NCI-H1092 treated with DMSO at 0.1 percent for 48 hours (cell line): ENCODE data around the gene LRP1B.

ENCODE experiments used
- DNase-seq: peaks from one replicate; lab custom pipeline; 2025; lab: John Stamatoyannopoulos, UW

LRP1B gene

DNA sequence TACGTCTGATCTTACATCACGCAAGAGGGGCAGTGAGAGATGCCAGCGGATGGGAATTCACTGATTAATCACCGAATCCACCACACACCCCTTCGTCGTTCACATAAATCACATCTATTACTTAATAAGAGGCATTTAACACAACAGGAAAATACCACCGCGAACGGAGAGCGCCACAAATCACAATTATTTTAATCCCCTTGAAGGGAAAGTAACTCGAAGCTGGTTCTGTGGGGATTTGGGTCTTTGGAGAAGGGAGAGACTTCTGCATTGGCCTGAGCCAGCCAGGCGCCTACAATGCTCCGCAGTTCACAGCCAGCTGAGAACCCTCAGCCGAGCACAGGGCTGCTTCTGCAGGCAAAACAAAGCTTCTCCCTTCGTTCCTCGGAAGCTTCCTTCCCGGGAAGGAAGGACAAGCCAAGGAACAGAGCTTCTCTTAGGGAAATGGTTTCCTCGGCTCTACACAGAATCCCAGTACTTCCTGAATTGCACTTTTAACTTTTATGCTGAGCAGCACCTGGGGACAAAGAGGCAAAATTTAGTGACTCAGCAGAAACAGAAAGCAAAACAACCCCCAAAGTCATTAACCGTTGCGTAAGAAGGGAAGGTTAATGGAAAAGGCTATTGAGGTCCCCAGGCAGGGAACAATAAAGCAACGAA, at the start of gene LRP1B:
Gene LRP1B (minus strand): TSS at position 7 of the 660 bp plus-strand sequence. CDS start 287 bp downstream, outside the sequence.
- DNase-seq = peak; percentile 39

DNA sequence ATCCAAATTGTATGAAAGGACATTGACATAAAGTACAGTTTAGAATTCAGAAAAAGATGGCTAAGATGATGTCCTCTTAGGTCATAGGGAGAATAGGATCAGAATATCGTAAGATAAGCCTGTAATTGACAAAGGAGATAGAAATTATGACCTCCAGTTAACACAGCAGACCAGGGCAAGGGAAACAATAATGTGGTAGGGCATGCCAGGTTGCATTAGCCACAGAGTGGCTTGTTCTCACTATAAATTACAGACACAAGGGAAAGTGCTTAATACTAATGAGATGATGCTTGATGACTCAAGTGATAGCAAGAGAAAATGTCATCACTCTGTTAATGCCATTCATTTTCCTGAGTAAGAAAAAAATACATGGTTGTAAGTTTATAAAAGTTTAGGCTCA, 48.9 kb upstream of the LRP1B start:
- no peak for DNase-seq

DNA sequence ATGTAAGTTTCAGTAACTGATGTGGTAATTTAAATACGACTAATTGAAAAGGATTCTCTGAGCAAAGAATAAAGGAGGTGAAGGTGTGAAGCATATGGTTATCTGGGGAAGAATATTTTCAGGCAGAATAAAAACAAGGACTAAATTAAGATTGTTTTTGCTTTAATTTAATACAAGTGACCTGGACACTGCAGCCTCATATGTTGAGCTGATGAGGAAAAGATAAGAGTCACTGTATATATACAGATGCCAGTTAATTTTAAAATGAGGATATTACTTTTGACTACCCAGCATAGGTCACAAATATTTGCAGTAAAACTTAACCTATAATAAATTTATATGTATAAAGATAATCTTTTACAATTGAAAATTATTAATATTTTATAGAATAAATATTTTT, 47.8 kb upstream of the LRP1B start:
- DNase-seq = no peak

DNA sequence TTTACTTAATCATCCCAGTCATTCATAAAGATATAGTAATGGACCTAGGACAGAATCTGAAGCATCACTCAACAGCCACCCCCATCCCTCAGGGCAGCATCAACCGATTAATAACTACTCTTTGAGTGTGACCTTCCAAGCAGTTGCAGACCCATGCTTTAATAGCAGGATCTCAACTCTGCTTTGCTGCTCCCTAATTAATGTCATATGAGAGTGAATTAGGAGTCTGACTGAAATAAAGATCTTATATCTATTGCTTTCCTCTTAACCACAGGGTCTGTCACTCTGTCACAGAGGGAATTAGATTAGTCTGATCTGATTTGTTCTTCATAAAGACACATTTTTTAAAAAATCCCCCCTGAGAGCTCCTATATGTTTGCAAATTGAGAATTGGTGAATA, 46.1 kb upstream of the LRP1B start:
- DNase-seq = no peak

DNA sequence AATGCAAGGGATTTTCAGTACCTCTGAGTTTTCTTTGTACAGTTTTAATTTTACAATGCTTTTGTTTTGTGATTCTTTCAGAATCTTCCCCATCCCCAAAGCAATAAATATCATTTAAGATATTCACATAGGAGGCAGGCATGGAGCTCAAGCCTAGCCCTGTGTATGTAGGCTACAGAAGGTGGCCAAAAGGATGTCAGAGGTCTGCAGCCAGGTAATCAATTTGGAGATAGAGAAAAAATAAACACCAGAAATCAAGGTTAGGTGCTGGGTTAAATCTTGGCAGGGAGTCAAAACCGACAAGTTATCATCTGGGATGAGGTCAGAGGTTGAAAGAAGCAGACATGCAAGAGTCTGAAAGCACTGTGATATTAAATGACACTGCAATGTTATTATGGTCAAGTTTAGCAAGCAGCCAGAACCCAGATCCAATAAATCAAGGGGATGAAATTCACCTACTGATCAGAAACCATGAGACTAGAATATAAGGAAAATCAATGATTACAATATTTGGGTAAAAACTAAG, 45.1 kb upstream of the LRP1B start:
- no peak for DNase-seq

DNA sequence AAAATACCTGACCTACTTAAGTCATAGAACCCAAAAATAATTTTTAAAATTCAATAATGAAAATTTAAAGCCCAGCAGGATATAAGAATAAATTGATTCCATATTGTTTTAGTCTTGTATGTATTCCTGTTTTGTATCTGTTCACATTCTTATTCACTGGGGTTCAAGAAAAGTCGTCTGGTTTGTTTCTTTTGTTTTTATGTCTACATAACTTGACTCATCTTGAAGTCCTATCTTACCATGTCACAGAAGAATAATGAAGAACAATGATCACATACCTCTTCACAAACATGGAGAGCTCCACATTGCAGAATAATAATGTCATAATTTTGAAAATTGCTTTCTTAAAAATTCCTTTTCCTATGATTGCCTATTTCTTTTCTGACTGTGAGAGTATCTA, 43.4 kb upstream of the LRP1B start:
- DNase-seq = no peak

DNA sequence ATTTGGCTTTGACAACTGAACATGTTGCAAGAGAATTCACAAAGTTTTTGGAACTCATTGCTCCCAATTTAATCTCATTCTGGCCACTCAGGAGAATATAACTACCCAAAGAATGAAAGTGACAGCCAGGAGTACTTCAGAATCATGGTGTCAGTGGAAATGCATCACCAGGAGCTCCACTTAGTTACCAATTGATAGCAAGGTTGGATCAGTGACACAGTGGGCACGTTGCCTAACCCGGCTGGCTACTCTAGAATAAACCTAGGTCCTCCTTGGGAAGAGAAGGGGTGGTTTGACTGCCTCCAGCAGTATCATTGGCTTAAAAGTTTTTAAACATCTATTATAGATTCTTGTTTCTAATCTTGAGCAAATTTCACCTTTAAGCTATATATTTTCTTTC, 40.0 kb upstream of the LRP1B start:
- no peak for DNase-seq

DNA sequence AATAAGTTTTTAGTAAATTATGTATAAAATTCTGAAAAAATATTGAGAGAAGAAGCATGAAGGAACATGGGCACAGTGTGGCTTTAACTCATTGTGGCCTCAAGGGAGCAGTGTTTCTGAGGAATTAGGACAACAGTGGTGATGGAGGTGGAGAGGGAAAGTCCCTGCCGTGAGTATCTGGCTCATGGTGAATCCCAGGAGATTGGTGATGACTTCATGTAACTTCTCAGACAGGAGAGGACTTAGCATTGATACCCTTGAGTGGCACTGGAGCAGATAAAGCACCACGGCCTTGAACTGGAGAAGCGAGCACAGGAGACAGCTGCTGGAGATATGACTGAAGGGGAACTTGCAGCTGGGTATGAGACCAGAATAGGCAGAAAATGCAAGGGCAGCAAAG, 35.0 kb upstream of the LRP1B start:
- peak; percentile 25 for DNase-seq

DNA sequence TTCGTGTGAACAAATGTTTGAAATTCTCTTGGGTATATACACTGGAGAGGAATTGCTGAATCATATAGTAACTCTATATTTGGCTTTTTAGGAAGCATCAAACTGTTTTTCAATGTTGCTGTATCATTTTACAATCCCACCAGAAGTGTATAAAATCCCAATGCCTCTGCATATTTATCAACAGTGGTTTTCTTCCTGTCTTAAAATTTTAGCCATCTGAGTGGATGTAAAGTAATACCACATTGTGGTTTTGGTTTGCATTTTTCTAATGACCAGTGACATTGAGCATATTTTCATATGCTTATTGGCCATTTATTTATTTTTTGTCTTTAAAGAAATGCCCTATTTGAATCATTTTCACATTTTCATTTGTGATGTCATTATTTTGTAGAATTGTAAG, 22.8 kb upstream of the LRP1B start:
- no peak for DNase-seq

DNA sequence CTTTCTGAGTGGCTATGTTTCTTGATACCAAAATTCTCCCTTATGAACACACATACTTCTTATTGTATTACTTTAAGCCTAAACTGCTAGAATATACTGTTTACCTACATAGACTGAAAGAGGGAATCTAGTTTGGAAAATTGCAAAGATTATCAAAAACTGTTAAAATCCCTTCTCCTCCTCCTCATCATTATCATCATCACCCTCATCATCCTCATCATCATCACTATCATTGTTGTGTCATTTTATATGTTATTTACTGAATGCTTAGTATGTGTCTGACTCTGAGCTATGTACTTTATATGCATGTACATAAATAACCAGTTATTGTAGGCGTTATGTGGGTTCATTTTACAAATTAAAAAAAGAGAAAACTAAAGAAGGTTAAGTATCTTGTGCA, 19.6 kb upstream of the LRP1B start:
- DNase-seq = no peak

DNA sequence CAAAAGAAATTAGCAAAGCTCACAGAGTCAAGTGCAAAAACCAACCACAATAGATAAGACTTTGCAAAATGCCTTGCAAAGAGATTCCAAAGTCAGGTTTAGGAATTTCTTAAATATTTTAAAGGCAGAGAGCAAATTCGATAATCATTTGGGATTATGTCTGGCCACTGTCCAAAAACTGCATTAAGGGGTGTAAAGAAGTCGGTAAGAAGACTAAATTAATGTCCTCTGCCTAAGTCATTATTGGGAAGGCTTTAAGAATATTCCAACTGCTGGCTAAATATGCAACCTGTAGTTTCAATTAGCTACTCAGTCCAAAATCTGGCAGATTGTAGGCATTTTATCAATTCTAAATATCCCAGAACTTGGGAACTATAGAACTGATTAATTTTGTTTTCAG, 13.7 kb upstream of the LRP1B start:
- no peak for DNase-seq

DNA sequence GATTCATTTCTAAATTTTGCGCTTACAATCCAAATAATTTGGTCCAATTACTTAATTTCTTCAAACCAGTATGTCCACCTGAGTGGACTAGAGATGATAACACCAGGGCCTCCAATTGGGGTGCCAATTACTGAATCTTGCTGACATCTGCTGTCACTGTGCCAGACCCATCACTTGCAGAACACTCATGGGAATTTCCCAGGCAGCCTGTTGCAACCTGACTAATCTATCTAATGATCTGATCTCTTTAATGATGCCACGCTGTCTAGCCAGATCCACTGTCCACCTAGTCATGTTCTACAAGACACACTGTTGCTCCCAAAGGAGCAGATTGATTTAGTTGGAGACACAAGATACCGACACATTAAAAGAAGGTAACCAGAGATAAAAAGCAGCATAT, 11.8 kb upstream of the LRP1B start:
- no peak for DNase-seq

DNA sequence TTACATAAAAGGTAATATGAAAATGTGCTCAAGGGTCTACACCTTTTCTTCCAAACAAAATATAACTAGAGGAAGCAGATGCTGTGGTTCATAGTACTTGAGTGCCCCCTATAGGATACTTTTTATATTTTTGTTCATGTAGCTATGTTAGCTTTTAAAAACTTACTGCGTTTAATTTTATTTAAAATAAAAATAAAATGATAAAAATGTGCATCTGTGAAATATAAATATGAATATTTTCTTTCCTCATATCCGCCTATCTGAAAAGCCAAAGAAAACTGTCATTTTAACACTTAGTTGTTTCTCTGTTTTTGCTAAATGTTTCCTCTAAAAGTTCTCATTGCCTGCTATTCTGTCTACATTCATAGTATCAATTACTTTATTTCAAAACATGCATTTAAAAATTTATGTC, 9.6 kb upstream of the LRP1B start:
- peak; percentile 25 for DNase-seq

DNA sequence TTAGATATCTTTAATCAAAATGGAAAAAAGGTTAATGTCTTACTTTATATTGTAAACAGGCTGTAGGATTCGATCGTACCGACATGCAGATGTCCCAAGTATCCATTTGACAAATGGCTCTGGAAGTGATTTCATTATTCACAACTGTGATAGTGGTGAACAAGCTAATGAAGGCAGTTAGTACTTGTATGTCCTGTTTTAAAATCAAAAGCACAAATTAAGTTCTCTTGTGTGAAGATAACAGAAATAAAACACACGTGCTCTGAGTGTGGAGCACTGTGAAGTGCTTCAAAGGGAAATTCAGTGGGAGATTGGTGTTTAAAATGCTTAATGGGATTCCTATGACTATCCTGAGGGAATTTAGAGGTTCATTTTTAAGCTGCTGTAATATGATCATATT, 8.6 kb upstream of the LRP1B start:
- DNase-seq = no peak

DNA sequence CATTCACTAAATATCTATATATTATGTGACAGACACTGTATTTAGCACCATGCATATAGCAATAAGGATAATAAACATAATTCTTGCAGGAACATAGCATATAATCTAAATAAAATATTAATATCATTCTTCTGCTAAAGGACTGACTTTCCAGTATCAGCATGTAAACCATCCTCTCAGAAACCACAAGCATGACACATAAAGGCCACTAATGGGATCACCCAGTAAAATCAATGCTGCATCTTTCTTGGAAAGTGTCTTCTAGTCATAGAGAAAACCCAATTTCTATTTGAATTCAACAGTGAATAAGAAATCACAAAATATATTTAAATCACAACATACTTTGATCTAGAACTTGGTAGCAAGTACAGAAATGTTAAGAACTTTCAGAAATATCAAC, 5.8 kb upstream of the LRP1B start:
- DNase-seq = no peak

DNA sequence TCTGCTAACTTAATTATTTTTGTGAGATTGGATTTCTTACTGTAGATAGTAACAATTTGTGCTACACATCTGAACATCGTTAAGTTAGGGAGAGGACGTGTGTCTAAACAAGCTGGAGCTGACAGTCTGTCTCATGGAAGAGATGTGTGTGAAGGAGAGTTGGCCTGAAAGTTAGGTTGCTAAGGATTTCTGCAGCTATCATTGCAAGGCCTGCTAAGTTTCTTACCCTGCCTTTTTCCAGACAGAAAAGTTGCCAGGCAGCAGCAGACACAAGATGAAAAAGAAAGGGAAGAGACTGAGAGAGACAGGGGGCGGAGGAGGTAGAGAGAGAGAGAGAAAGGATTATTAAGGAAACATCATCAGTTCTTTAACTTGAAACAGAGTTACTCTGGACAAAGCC, 4.1 kb upstream of the LRP1B start:
- no peak for DNase-seq

DNA sequence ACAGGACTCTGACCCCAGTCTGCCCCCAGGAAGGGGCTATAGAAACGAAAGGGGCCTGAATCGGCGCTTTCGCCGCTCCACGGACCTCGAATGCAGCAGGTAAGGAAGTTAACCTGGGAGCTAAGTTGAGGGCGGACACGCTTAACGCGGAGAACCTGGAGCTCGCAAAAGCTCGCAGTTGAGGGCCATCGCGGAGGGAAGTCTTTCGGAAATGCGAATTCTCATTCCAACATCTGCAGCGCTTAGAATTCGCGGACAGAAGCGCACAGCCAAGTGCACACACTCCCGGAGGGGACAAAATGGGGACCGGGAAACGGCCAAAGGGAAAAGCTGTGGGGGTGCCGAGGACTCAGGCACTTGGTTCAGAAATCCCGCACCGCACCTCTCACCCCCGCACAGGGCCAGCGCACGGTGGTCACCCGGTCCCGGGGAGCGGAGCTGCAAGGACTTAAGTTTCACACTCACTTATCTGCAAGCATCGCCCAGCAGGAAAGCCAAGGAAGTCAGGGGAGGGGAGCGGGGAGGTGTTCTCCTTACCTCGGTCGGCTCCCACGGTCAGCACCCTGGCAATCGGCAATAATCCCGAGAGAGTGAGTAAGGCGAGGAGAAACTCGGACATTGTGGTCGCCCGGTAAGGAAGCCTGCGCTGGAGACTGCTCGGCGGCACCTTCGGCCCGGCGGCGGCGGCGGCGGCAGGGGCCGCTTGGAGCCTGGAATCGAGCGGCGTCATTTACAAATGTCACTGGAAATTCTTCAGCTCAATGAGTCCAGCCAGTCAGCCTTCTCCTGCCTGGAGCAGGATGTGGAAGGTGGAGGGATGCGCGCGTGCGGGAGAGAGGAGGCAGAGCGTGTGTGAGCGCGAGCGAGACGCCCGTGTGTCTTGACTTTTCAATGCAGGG, 456 bp downstream of the LRP1B start:
- DNase-seq = peak; percentile 39

DNA sequence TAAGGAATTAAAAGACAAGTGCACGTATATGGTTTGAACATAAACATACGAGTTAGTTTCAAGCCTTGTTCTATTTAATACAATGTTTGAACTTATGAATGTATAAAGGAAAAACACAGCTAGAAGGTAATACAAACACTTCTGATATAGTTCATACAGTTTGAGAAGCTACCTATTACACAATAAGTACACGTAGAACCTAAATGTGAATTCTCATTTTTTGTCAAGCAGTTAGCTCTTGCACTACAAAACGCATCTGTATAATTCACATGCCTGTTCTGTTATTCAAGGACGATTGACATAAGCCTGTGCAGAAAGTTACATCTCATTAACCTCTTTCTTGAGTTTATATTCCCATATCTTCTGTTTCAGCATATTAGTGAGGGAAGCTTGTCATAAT, 2.7 kb downstream of the LRP1B start:
- no peak for DNase-seq

DNA sequence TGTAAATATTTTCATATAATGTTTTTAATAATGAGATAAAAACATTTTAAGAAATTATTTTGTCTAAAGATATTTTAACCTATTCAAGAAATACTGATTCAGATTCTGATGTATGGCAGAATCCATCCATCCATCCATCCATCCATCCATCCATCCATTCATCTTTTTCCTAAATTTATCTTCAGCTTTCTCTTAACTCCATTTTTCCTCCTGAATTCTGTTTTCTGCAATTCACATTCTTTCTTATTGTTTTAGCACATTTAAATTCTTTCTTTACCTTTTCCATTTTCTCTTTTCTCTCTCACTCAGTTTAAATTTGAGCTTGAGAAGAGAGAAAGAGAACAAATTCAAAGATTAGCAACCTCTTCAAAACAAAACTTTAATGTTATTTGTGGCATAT, 3.6 kb downstream of the LRP1B start:
- DNase-seq = no peak

DNA sequence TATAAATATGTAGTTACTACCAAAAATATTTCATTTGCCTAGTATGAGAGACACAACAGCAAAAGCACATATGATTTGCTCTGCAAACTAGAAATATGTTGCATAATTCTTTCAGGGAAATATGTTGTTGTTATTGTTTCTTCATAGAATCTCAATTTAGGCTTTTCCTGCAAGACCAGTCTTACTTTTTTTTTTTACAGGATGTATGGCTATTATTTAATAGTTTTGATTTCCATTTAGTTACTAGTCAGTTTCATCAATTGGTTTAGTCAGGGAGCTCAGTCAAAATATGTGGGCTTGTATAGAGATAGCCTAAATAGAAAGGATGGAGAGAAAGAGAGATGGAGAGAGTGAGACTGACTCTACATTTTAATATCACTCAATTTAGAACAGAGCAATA, 6.1 kb downstream of the LRP1B start:
- no peak for DNase-seq

DNA sequence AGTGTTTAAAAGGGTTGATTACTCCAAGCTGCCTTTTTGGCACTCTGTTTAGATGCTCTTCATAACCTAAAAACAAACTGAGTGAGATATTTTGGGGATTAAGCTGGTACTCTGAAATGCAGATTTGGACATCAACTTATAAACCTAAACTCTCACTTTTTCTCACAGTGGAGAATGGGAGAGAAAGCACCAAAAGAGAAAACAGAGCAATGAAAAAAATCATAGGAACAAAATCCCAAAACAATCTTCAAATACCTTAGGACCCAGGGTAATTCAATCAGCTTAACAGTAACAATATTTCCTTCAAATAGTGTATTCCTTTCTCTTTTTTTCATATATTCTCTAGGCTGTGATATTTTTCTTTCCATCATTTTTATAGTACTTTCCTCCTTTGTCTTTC, 11.5 kb downstream of the LRP1B start:
- no peak for DNase-seq

DNA sequence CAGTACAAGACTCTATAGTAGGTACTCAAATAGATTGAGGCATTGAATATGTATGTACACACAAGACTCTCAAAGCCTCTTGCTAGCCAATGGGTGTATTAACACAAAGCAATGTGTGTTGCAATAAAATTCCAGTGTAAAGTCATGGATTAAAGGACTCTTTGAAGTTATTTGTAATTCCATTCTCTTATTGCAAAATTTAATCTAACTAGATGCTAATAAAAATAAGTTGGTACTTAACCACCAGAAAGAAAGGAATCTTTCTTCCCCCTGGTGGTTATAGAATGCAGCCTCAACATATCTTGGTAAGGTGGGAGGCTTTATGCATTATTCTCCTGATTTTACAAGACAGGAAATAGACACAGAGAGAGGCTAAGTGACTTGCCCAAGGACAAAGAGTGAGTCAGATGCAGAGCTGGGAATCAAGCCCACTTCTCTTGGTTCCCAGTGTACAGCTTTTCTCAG, 18.0 kb downstream of the LRP1B start:
- no peak for DNase-seq

DNA sequence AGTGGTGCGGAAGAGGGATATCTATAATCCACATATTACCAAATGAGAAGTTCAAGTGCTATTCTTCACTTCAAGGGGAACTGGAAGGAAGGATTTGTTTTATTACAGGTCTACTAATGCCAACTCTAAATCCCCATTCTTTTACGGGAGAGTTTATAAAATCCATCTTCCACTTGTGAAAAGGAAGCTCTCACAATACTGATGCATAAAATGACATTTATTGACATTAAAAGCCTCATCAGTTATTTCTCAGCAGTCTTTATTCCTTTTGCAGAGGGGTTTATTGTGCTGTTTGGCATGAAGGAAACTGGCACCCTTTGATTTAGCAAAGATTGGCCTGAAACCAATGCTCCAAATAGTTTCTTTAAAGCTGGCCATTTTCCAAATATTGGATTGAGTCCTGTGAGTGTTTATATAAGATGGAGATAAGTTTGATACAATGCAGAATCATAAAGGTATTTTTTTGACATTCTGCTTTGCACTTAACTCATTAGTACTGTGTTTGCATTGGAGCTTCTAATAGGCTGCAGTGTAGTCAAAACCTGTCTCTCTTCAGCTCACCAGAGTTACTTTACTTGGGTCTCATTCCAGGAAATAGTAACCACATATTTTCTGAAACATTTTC, 26.6 kb downstream of the LRP1B start:
- no peak for DNase-seq
